Nephron progenitor cell (in vitro differentiated cells): ENCODE results near the gene TSPAN7.

Source experiments
- DNase-seq: peaks from one replicate; pipeline ENCODE4 v3.0.0; 2021
- H3K27ac Mint-ChIP-seq: 2 replicates; pipeline ENCODE4 v1.8.0; 2021; ENCODE audit warnings: mild to moderate bottlenecking, moderate library complexity, mixed read lengths
- H3K27me3 Mint-ChIP-seq: 2 replicates; pipeline ENCODE4 v1.8.0; 2021; ENCODE audit warnings: mild to moderate bottlenecking, low read depth, mixed read lengths; ENCODE audit not compliant: poor library complexity
- H3K36me3 Mint-ChIP-seq: 2 replicates; pipeline ENCODE4 v1.8.0; 2021; ENCODE audit warnings: low read depth, mixed read lengths
- H3K4me1 Mint-ChIP-seq: 2 replicates; pipeline ENCODE4 v1.8.0; 2021; ENCODE audit warnings: mixed read lengths
- H3K4me3 Mint-ChIP-seq: 2 replicates; pipeline ENCODE4 v1.8.0; 2021; ENCODE audit warnings: mild to moderate bottlenecking, moderate library complexity, mixed read lengths
- H3K9me3 Mint-ChIP-seq: 2 replicates; pipeline ENCODE4 v1.8.0; 2021; ENCODE audit warnings: mild to moderate bottlenecking, moderate library complexity, mixed read lengths
- CTCF ChIP-seq: fragments of 200-600 bp; sonication (generic); IDR thresholded peaks from 2 replicates; pipeline ENCODE4 v1.5.0; 2021; ENCODE audit warnings: antibody characterized with exemption

Gene TSPAN7

GRCh38 chrX:38678821-38679220 lies 117.5 kb downstream of the TSPAN7 start:
- Mint-ChIP-seq H3K9me3 (peaks cover 14% of the 10 kb centered on the region), H3K4me3 (no peak overlapping the region), H3K27me3 (peaks cover 4% of the 10 kb centered on the region), H3K4me1 (peaks cover 9% of the 10 kb centered on the region), H3K36me3 (no peaks in the 10 kb centered on the region), H3K27ac (no peak overlapping the region)
- TF ChIP-seq CTCF, result no peak
- DNase-seq, result no peak

DNA sequence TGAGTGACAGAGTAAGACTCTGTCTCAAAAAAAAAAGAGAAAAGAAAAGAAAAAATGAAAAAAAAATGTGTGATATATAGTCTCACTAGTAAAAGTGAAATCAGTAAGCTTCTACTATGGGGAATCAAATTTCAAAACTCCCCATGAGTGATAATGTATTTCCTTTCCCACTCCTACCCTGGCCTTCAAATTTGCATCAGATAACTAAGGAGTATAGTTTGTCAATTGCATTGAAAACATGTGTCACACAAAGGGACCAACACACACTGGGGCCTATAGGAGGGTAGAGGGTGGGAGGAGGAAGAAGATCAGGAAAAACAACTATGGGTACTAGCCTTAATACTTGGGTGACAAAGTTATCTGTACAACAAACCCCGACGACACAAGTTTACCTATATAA lies 118.4 kb downstream of the TSPAN7 start:
- Mint-ChIP-seq H3K9me3 (peaks cover 16% of the 10 kb centered on the region), H3K4me3 (no peak overlapping the region), H3K36me3 (no peaks in the 10 kb centered on the region), H3K27me3 (peaks cover 4% of the 10 kb centered on the region), H3K4me1 (peaks cover 14% of the 10 kb centered on the region), H3K27ac (no peak overlapping the region)
- DNase-seq, result no peak
- TF ChIP-seq CTCF, result no peak

DNA sequence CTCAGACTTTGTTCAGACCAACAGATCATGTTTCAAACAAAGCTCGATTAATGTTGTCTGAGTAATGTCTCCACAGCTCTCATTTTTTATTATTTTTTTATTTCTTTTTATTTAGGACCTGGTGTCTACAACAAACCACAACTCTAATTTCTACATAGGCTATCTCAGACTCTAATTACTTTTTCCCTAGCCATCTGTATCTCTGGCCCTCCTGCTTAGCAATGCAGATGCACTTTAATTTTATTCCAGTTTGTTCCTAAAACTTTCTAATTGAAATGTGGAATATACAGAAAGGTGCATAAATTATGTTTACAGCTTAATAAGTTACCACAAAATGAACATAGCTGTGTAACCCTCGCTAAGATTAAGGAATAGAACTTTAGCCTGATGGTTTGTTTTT lies 120.8 kb downstream of the TSPAN7 start:
- H3K27me3 Mint-ChIP-seq, result peaks cover 7% of the 10 kb centered on the region
- no peak overlapping the region for H3K27ac Mint-ChIP-seq
- peaks cover 16% of the 10 kb centered on the region for H3K9me3 Mint-ChIP-seq
- no peak overlapping the region for H3K4me3 Mint-ChIP-seq
- no peaks in the 10 kb centered on the region for H3K36me3 Mint-ChIP-seq
- peaks cover 14% of the 10 kb centered on the region for H3K4me1 Mint-ChIP-seq
- no peak for TF ChIP-seq CTCF
- DNase-seq, result no peak

DNA sequence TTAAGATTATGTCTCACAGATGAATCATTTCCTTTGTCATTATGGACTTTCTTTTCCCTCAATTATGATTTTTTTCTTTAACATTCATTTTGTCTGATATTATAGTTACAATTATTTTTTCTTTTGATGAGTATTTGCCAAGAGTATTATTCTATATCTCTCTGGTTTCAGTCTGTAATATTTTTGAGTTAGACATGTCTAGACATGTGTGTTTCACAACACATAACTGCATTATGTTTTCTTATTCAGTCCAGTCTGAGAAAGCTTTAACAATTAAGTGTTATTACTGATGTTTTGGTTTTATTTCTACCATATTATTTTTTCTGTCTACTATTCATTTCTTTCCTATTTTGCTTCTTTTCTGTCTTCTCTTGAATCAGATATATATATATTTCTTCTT lies 131.6 kb downstream of the TSPAN7 start:
- no peak overlapping the region for H3K4me3 Mint-ChIP-seq
- no peaks in the 10 kb centered on the region for H3K36me3 Mint-ChIP-seq
- no peak for TF ChIP-seq CTCF
- peaks cover 41% of the 10 kb centered on the region for H3K9me3 Mint-ChIP-seq
- H3K4me1 Mint-ChIP-seq, result no peaks in the 10 kb centered on the region
- no peak overlapping the region for H3K27ac Mint-ChIP-seq
- H3K27me3 Mint-ChIP-seq, result no peaks in the 10 kb centered on the region
- no peak for DNase-seq

- no peak overlapping the region for H3K27ac Mint-ChIP-seq
- peaks cover 32% of the 10 kb centered on the region for H3K9me3 Mint-ChIP-seq
- H3K4me1 Mint-ChIP-seq, result no peaks in the 10 kb centered on the region
- no peaks in the 10 kb centered on the region for H3K36me3 Mint-ChIP-seq
- H3K27me3 Mint-ChIP-seq, result no peaks in the 10 kb centered on the region
- no peak for TF ChIP-seq CTCF
- no peak for DNase-seq
- no peak overlapping the region for H3K4me3 Mint-ChIP-seq
Measured at GRCh38 chrX:38694394-38694793, 133.1 kb downstream of the TSPAN7 start.

GRCh38 chrX:38697461-38697860 lies 136.1 kb downstream of the TSPAN7 start:
- DNase-seq, result no peak
- Mint-ChIP-seq H3K4me1 (peaks cover 8% of the 10 kb centered on the region), H3K9me3 (peaks cover 28% of the 10 kb centered on the region), H3K27ac (no peak overlapping the region), H3K27me3 (no peaks in the 10 kb centered on the region), H3K4me3 (no peak overlapping the region), H3K36me3 (no peaks in the 10 kb centered on the region)
- no peak for TF ChIP-seq CTCF
